MCF 10A (cell line): ENCODE measurements around the gene MMP21. TPM values are rescaled to one million over a fixed set of nuclear protein-coding genes. Genes with fewer than 3 reads are reported as not detected.

ENCODE experiments used
- BruUV-seq: library from RNA; stranded (reverse); fragments of 400-500 nt; replicated peaks from 2 replicates; lab custom pipeline; 2021; lab: Mats Ljungman, UMichigan
- CTCF ChIA-PET: fragments of 300-600 bp; sonication (Branson Sonifier 250); formaldehyde crosslinking; extraction: SDS; loops from one replicate; lab custom pipeline; 2021; ENCODE audit warnings: antibody characterized with exemption, inconsistent platforms; lab: Yijun Ruan, JAX
- POLR2A ChIA-PET: fragments of 300-600, 350-650 bp; sonication (Branson Sonifier 250); formaldehyde crosslinking; extraction: SDS; loops from one replicate; lab custom pipeline; 2020; ENCODE audit warnings: antibody characterized with exemption, inconsistent platforms; lab: Yijun Ruan, JAX
- DNase-seq: peaks from one replicate; pipeline ENCODE4 v3.0.0-alpha.2; 2018; ENCODE audit not compliant: unreplicated experiment
- H3K27ac Mint-ChIP-seq: one replicate; pipeline ENCODE4 v1.8.0; 2022; ENCODE audit warnings: mild to moderate bottlenecking, low read depth, mixed read lengths; ENCODE audit not compliant: unreplicated experiment
- H3K27me3 Mint-ChIP-seq: one replicate; pipeline ENCODE4 v1.8.0; 2022; ENCODE audit warnings: mixed read lengths; ENCODE audit not compliant: insufficient read depth, unreplicated experiment
- H3K36me3 Mint-ChIP-seq: one replicate; pipeline ENCODE4 v1.8.0; 2022; ENCODE audit warnings: mild to moderate bottlenecking, moderate library complexity, mixed read lengths; ENCODE audit not compliant: insufficient read depth, unreplicated experiment
- H3K4me1 Mint-ChIP-seq: one replicate; pipeline ENCODE4 v1.8.0; 2022; ENCODE audit warnings: mixed read lengths; ENCODE audit not compliant: insufficient read depth, unreplicated experiment
- H3K4me3 Mint-ChIP-seq: one replicate; pipeline ENCODE4 v1.8.0; 2022; ENCODE audit warnings: mild to moderate bottlenecking, moderate library complexity, mixed read lengths; ENCODE audit not compliant: unreplicated experiment
- H3K9me3 Mint-ChIP-seq: one replicate; pipeline ENCODE4 v1.8.0; 2022; ENCODE audit warnings: mixed read lengths; ENCODE audit not compliant: unreplicated experiment
- CTCF ChIP-seq: fragments of 200-600 bp; IDR thresholded peaks from one replicate; pipeline ENCODE4 v1.8.0; 2022; ENCODE audit warnings: antibody characterized with exemption, mild to moderate bottlenecking; ENCODE audit not compliant: unreplicated experiment
- intact Hi-C: fragments of 100-400 bp; cut with micrococcal nuclease; formaldehyde crosslinking; loops from 2 replicates; pipeline ENCODE4 v1.14.1; 2022
- total RNA-seq: library from RNA; stranded (reverse); gene quantifications from 2 replicates; pipeline ENCODE4 v1.2.3, GENCODE V29; 2022

MMP21 gene
- total RNA-seq, 1 experiment from 2014 or later: not detected

- Mint-ChIP-seq H3K36me3 (peaks cover 10% of the 10 kb centered on the region), H3K27ac (no peak overlapping the region), H3K4me3 (no peak overlapping the region), H3K9me3 (no peaks in the 10 kb centered on the region), H3K27me3 (no peaks in the 10 kb centered on the region), H3K4me1 (no peaks in the 10 kb centered on the region)
- DNase-seq: no peak
- BruUV-seq: no TSS peak
- intact Hi-C loops: no loop called here
- ChIA-PET CTCF (no interaction called here), POLR2A (interaction anchor here (1.5 kb wide), 1 partner anchor 17 kb away, joined by 5 read pairs; no protein-coding TSS in a partner anchor)
- TF ChIP-seq CTCF: no peak
These were observed 8.3 kb upstream of the MMP21 start for GRCh38 chr10:125783957-125784356.

- peaks cover 5% of the 10 kb centered on the region for H3K27me3 Mint-ChIP-seq
- no peak for TF ChIP-seq CTCF
- no peak overlapping the region for H3K27ac Mint-ChIP-seq
- ChIA-PET CTCF (interaction anchor here (0.6 kb wide), 1 partner anchor 571 kb away, joined by 3 read pairs; no protein-coding TSS in a partner anchor), POLR2A (interaction anchor here (1.5 kb wide), 1 partner anchor 18 kb away, joined by 5 read pairs; no protein-coding TSS in a partner anchor)
- DNase-seq: no peak
- H3K36me3 Mint-ChIP-seq: peaks cover 8% of the 10 kb centered on the region
- no peaks in the 10 kb centered on the region for H3K9me3 Mint-ChIP-seq
- no TSS peak for BruUV-seq
- H3K4me1 Mint-ChIP-seq: no peaks in the 10 kb centered on the region
- intact Hi-C loops: no loop called here
- no peak overlapping the region for H3K4me3 Mint-ChIP-seq
These were observed 7.8 kb upstream of the MMP21 start for GRCh38 chr10:125783408-125783807.

GRCh38 chr10:125782616-125783015 is 7.0 kb upstream of the MMP21 start:
- no peak for TF ChIP-seq CTCF
- intact Hi-C loops: no loop called here
- Mint-ChIP-seq H3K4me3 (no peak overlapping the region), H3K4me1 (no peaks in the 10 kb centered on the region), H3K27ac (no peak overlapping the region), H3K36me3 (peaks cover 6% of the 10 kb centered on the region), H3K27me3 (peaks cover 13% of the 10 kb centered on the region), H3K9me3 (no peaks in the 10 kb centered on the region)
- no TSS peak for BruUV-seq
- POLR2A ChIA-PET: no interaction called here
- no peak for DNase-seq
- CTCF ChIA-PET: interaction anchor here (0.6 to 0.9 kb wide), 2 partner anchors 570 to 708 kb away, joined by 3 read pairs; no protein-coding TSS in a partner anchor

- Mint-ChIP-seq H3K4me3 (no peak overlapping the region), H3K4me1 (no peaks in the 10 kb centered on the region), H3K9me3 (no peaks in the 10 kb centered on the region), H3K27ac (no peak overlapping the region), H3K36me3 (peaks cover 6% of the 10 kb centered on the region), H3K27me3 (peaks cover 19% of the 10 kb centered on the region)
- TF ChIP-seq CTCF: no peak
- no peak for DNase-seq
- CTCF ChIA-PET: interaction anchor here (0.9 kb wide), 1 partner anchor 708 kb away, joined by 3 read pairs; no protein-coding TSS in a partner anchor
- intact Hi-C loops: no loop called here
- POLR2A ChIA-PET: no interaction called here
- no TSS peak for BruUV-seq
These were observed 6.4 kb upstream of the MMP21 start for GRCh38 chr10:125782054-125782453.
